IPS DF 6.9 (cell line): ENCODE results near the gene ITGB2.

Experiments
- DNase-seq: peaks from one replicate; pipeline ENCODE4 v3.0.0-alpha.2; 2013; ENCODE audit warnings: low read depth, low spot score
- H3K27ac ChIP-seq: one replicate; pipeline ENCODE4 v1.5.1; 2013; ENCODE audit warnings: low read length, control low read depth
- H3K27me3 ChIP-seq: 2 replicates; pipeline ENCODE4 v1.6.1; 2013; ENCODE audit warnings: mild to moderate bottlenecking, low read length; ENCODE audit not compliant: control insufficient read depth, insufficient read depth
- H3K36me3 ChIP-seq: 2 replicates; pipeline ENCODE4 v1.6.1; 2013; ENCODE audit warnings: low read length; ENCODE audit not compliant: control insufficient read depth, insufficient read depth
- H3K4me1 ChIP-seq: 2 replicates; pipeline ENCODE4 v1.6.1; 2013; ENCODE audit warnings: low read length; ENCODE audit not compliant: control insufficient read depth, insufficient read depth
- H3K4me3 ChIP-seq: 2 replicates; pipeline ENCODE4 v1.5.1; 2013; ENCODE audit warnings: mild to moderate bottlenecking, low read length
- H3K9me3 ChIP-seq: 2 replicates; pipeline ENCODE4 v1.6.1; 2013; ENCODE audit warnings: low read length, inconsistent platforms; ENCODE audit not compliant: control insufficient read depth, insufficient read depth
- WGBS: extraction: QIAGEN DNeasy Blood & Tissue Kit; methylation state at CpG from one replicate; pipeline ENCODE4 v1.1.7; 2013; ENCODE audit warnings: mixed read lengths, missing lambda C conversion rate; ENCODE audit not compliant: insufficient read length, insufficient coverage; 5-methylcytosine and 5-hydroxymethylcytosine counted together

Gene ITGB2

DNA sequence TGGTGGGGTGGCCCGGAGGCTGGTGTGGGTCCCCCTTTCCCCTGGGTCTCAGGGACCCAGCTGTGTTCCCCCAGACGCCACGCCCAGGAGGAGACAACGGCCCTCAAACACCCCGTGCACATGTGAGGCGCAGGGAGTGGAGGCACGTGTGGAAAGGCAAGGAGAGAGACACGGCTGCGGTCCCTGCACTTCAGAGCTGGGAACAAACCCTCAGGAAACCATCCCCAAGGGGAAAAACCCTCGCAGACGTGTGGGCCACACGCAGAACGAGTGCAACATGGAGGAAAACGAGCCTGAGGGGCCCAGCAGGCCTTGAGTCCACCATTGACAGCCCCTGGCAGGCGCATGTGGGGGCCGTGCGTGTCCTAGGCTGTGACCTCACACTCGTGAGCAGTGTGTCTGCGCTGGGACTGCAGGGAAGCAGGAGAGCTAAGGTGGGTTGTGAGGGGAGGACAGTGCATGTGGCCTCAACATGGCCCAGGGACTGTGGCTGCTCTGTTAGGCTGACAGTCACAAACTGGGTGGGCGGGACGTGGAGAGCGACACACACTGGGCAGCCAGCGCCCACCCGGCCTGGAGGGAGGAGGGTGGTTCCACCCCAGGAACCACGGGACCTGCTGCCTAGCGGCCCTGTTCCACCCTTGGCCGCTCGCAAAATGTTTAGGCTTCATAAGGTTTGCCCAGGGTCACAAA, 20.0 kb downstream of the ITGB2 start:
- Histone ChIP-seq H3K27ac (no peak overlapping the region), H3K4me1 (peaks cover 3% of the 10 kb centered on the region; the same call in 1 of the 2 replicates)
- WGBS: no CpG with 5 or more reads among the region's 28 CpGs

DNA sequence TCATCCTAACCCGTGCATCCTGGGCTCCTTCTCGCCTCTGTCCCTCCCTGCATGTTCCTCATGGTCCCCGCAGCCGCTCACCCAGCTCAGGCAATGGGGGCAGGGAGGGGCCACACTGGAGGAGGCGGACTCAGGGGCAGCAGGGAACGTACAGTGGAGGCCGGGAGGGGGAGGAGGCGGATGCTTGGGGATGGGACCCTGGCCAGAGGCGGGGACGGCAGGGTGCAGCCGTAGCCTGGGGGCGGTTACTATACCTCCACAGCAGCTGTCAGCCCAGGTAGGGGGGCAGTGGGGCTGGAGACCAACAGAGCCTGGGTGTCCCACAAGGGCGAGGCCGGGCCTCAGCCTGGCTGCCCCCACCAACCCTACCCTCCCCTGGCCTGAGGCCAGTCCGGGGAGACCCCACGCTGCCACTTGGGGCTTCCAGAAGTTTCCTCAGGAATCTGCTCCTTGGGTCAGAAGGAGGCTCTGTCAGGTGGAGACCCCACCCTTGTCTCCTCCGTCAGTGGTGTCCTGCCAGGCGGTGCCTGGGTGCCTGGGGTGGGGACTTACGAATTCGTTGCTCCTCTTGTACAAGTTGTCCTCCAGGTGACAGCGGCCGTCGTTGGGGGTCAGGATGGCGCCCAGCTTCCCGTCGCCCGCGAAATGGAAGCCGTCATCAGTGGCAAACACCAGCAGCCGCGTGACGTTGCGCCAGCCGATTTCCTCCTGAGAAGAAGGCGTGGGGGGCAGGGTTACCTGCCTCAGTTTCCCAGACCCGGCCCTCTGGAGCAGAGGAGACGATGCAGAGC, 20.7 kb downstream of the ITGB2 start:
- DNase-seq: no peak
- WGBS: no CpG with 5 or more reads among the region's 37 CpGs
- no peaks in the 10 kb centered on the region for H3K27me3 ChIP-seq

More for the DNA sequence above, 20.0 kb downstream of the ITGB2 start:
- no peaks in the 10 kb centered on the region for H3K27me3 ChIP-seq
- H3K4me3 ChIP-seq: no peak overlapping the region
- H3K9me3 ChIP-seq: no peaks in the 10 kb centered on the region
- peaks cover 4% of the 10 kb centered on the region; the same call in 1 of the 2 replicates for H3K36me3 ChIP-seq
- DNase-seq: no peak

GRCh38 chr21:44898851-44899767, 21.6 kb downstream of the ITGB2 start:
- H3K27ac ChIP-seq: no peak overlapping the region
- no CpG with 5 or more reads among the region's 49 CpGs for WGBS
- H3K9me3 ChIP-seq: no peaks in the 10 kb centered on the region
- no peak for DNase-seq
- H3K4me3 ChIP-seq: no peak overlapping the region
- no peaks in the 10 kb centered on the region for H3K27me3 ChIP-seq
- no peaks in the 10 kb centered on the region for H3K36me3 ChIP-seq
- H3K4me1 ChIP-seq: peaks cover 3% of the 10 kb centered on the region; the same call in 1 of the 2 replicates

More for the DNA sequence above, 20.7 kb downstream of the ITGB2 start:
- Histone ChIP-seq H3K4me3 (no peak overlapping the region), H3K4me1 (peaks cover 3% of the 10 kb centered on the region; the same call in 1 of the 2 replicates), H3K9me3 (no peaks in the 10 kb centered on the region), H3K36me3 (peaks cover 4% of the 10 kb centered on the region; the same call in 1 of the 2 replicates), H3K27ac (no peak overlapping the region)

DNA sequence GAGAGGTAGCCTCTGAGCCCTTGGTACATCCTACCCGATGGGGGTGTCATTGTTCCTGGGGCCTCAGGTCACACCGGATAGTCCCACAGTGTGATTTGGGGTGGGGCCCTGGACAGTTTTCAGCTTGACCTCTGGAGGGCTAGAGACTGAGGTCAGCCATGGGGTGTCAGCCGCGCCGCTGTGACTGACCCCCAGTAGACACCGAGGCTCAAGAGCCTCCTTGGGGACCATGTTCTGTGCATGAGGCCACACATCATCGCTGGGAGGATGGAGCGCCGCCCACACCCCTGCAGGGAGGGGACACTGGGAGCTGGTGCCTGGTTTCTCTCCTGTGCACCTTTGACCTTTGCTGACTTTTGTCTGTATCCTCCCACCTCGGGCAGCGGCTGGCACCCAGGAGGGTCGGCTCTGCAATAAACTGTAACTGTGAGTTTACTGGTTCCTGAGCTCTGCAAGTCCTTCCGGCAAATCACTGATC, 22.6 kb downstream of the ITGB2 start:
- no CpG with 5 or more reads among the region's 13 CpGs for WGBS
- no peaks in the 10 kb centered on the region for H3K9me3 ChIP-seq
- H3K27me3 ChIP-seq: no peaks in the 10 kb centered on the region
- DNase-seq: no peak
- H3K4me1 ChIP-seq: peaks cover 3% of the 10 kb centered on the region; the same call in 1 of the 2 replicates
- no peak overlapping the region for H3K27ac ChIP-seq
- no peak overlapping the region for H3K4me3 ChIP-seq
- no peaks in the 10 kb centered on the region for H3K36me3 ChIP-seq

DNA sequence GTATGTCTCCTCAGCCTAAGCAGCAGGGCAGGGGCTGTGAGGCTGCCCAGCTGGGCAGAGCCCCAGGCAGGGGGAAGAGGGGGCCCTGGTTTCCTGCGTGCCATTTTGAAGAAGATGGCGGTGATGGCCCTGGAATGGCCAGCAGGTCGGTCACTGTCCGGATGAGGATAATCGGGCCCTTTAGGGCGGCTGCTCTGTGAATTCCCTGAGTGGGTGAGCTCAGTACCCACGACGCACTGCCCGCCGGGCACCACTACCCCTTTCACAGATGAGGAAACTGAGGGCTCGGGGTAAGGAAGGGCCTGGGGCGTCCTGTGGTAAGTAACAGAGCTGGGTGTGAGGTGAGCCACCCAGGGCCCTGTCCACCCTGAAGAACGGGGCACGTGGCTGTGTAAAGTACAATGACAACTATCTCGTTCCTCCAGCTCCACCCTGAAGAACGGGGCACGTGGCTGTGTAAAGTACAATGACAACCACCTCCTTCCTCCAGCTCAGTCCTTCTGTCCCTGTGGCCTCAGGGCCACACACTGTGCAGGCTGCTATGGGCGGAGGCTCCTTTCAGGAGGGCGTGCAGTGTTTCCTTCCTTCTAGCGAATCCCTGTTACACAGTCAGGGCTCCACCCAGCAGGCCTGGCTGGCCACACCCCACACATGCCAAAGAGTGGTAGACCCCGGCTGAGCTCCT, 23.2 kb downstream of the ITGB2 start:
- DNase-seq: no peak

DNA sequence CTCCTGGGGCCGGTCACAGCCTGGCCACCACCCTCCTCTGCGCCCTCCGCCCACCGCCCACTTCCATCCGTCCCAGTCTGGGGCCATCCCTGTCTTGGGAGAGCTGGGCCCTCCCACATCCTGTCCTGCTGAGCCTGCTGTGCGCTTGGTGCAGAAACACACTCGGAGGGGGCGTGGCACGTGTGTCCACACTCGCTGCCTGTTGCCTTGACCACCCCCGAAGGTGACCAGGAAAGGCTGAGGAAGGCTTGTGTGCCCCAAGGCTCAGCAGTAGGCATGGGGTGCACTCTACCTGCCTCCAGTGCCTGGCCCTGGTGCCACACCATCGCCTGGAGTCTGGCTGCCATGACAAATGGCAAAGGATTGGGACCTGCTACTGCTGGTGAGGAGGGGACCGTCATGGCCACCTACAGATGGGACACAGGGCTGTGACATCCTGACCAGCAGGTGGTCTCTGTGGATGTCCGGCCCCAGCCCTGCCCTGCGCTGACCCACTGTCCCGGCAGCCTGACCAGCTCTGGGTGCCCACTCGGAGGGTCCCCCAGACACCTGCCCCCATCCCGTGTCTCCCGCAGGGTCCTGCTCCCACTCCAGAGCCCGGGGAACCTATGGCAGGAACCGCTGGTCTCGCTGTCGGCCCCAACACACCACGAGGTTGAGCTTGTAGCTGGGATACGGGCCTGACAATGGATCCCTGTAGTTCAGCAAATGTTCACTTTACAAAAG, 24.0 kb downstream of the ITGB2 start:
- H3K4me1 ChIP-seq: peaks cover 3% of the 10 kb centered on the region; the same call in 1 of the 2 replicates
- H3K36me3 ChIP-seq: no peaks in the 10 kb centered on the region
- no peaks in the 10 kb centered on the region for H3K27me3 ChIP-seq
- WGBS: no CpG with 5 or more reads among the region's 25 CpGs
- no peak overlapping the region for H3K27ac ChIP-seq
- H3K9me3 ChIP-seq: no peaks in the 10 kb centered on the region
- no peak for DNase-seq
- no peak overlapping the region for H3K4me3 ChIP-seq

More for the DNA sequence above, 23.2 kb downstream of the ITGB2 start:
- no peaks in the 10 kb centered on the region for H3K9me3 ChIP-seq
- no peaks in the 10 kb centered on the region for H3K36me3 ChIP-seq
- H3K27me3 ChIP-seq: no peaks in the 10 kb centered on the region
- peaks cover 3% of the 10 kb centered on the region; the same call in 1 of the 2 replicates for H3K4me1 ChIP-seq
- H3K4me3 ChIP-seq: no peak overlapping the region
- WGBS: no CpG with 5 or more reads among the region's 21 CpGs
- no peak overlapping the region for H3K27ac ChIP-seq

DNA sequence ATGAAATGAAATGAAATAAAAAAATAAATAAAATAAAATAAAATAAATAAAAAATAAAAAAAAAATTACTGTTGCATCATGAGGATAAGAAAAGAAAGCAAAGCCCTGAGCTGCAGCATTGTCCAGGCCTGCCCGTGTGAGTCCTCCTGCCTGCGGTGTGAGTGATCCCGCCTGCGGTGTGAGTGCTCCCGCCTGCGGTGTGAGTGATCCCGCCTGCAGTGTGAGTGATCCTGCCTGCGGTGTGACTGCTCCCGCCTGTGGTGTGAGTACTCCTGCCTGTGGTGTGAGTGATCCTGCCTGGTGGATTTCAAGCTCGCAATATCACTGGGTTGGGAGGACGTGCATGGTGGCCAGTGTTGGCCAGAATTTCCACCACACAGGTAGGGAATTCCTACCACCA, 24.8 kb downstream of the ITGB2 start:
- peaks cover 3% of the 10 kb centered on the region; the same call in 1 of the 2 replicates for H3K4me1 ChIP-seq
- no CpG with 5 or more reads among the region's 11 CpGs for WGBS
- no peaks in the 10 kb centered on the region for H3K9me3 ChIP-seq
- no peak overlapping the region for H3K27ac ChIP-seq
- no peak for DNase-seq
- no peak overlapping the region for H3K4me3 ChIP-seq
- H3K27me3 ChIP-seq: no peaks in the 10 kb centered on the region
- no peaks in the 10 kb centered on the region for H3K36me3 ChIP-seq

DNA sequence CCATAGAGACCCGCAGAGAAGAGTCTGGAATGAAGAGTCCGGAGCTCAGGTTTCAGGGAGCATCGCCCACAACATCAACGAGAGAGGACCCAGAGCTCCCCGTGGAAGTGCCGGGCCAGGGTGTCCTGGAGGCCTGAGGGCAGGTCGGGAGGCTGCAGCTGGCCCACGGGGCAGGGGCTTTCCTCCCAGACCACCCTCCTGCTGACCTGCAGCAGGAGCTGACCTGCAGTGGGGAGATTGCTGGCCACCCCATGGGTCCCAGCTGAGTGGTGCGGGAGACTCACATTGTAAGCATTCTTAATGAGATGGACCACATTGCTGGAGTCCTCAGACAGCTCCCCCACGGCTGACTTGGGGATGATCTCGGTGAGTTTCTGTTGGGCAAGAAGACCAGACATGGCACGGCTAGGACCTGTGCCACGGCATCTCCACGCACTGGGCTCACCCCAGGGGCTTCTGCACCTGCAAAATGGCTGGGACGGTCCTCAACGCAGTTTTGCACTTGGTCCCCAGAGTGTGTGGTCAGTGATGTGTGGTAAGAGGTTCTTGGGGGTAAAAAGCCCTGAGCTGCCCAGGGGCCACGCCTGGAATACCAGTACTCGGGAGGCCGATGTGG, 25.9 kb downstream of the ITGB2 start:
- no peaks in the 10 kb centered on the region for H3K36me3 ChIP-seq
- peaks cover 3% of the 10 kb centered on the region; the same call in 1 of the 2 replicates for H3K4me1 ChIP-seq
- no peaks in the 10 kb centered on the region for H3K9me3 ChIP-seq
- DNase-seq: no peak
- no peaks in the 10 kb centered on the region for H3K27me3 ChIP-seq
- H3K4me3 ChIP-seq: no peak overlapping the region
- no peak overlapping the region for H3K27ac ChIP-seq
- WGBS: no CpG with 5 or more reads among the region's 19 CpGs
